Measurements from ENCODE around the gene TLDC2.

The TLDC2 gene

GRCh38 chr20:36850759-36851158, 25.2 kb upstream of the TLDC2 start:
- DNase-seq: no peak

GRCh38 chr20:36851490-36851889, 24.4 kb upstream of the TLDC2 start:
- no peak for DNase-seq

GRCh38 chr20:36852187-36852586, 23.8 kb upstream of the TLDC2 start:
- no peak for DNase-seq

GRCh38 chr20:36854348-36855240, 21.3 kb upstream of the TLDC2 start:
- no peak for DNase-seq

- DNase-seq: no peak
These were observed 20.7 kb upstream of the TLDC2 start for GRCh38 chr20:36855241-36855657.

GRCh38 chr20:36856195-36856594, 19.7 kb upstream of the TLDC2 start:
- DNase-seq: no peak

- peak; percentile 46 for DNase-seq
These were observed 19.0 kb upstream of the TLDC2 start for GRCh38 chr20:36856691-36857635.

GRCh38 chr20:36859282-36859555, 16.7 kb upstream of the TLDC2 start:
- DNase-seq: no peak

GRCh38 chr20:36859700-36860330, 16.1 kb upstream of the TLDC2 start:
- DNase-seq: no peak

- DNase-seq: no peak
These were observed 15.6 kb upstream of the TLDC2 start for GRCh38 chr20:36860339-36860738.

- no peak for DNase-seq
These were observed 14.9 kb upstream of the TLDC2 start for GRCh38 chr20:36860811-36861624.

GRCh38 chr20:36861625-36861874, 14.4 kb upstream of the TLDC2 start:
- DNase-seq: no peak

- no peak for DNase-seq
These were observed 13.8 kb upstream of the TLDC2 start for GRCh38 chr20:36861875-36862801.

GRCh38 chr20:36862857-36863668, 12.9 kb upstream of the TLDC2 start:
- DNase-seq: no peak

GRCh38 chr20:36865076-36865860, 10.7 kb upstream of the TLDC2 start:
- no peak for DNase-seq

GRCh38 chr20:36865861-36866149, 10.1 kb upstream of the TLDC2 start:
- no peak for DNase-seq

- no peak for DNase-seq
These were observed 9.8 kb upstream of the TLDC2 start for GRCh38 chr20:36866164-36866563.

GRCh38 chr20:36866681-36867495, 9.1 kb upstream of the TLDC2 start:
- no peak for DNase-seq
